ENCODE results near the gene VAV1.
"Not testable (repeated sequence)": the region's sequence is repeated elsewhere in the genome, so short reads cannot be mapped to it uniquely, and the experiment has no call there.

The VAV1 gene

DNA sequence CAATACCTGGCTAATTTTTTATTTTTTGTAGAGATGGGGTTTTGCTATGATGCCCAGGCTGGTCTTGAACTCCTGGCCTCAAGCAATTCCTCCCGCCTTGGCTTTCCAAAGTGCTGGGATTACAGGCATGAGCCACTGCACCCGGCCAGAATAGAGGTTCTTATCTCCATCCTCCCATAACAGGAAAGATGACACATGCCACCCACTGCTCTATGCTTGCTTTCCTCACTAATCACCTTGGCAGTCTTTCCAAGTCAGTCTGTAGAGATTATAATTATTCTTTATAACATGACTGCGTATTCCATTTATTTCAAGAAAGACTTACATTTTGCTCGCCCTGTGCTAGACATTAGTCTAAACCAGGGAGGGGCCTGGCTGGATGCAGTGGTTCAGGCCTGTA, 6.7 kb downstream of the VAV1 start:
- H3K9ac ChIP-seq (ENCODE audit: low read length) = no peak overlapping the region
- no peaks in the 10 kb centered on the region for H3K4me1 ChIP-seq (ENCODE audit: control insufficient read depth, low read depth, low read length)
- H3K27ac ChIP-seq (ENCODE audit: low read length) = no peak overlapping the region

DNA sequence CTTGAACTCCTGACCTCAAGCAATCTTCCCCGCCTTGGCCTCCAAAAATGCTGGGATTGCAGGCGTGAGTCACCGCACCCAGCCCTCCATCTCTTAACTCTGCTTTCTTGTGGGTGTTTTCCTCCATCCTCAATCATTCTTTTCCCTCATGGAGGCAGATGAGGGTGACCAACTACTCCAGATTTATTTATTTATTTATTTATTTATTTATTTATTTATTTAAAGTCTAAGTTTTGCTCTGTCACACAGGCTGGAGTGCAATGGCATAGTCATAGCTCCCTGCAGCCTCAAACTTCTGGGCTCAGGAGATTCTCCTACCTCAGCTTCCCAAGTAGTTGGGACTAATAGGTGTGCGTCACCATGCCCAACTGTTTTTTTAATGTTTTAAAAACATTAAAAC, 14.9 kb downstream of the VAV1 start:
- H3K9ac ChIP-seq (ENCODE audit: low read length) = no peak overlapping the region
- no peaks in the 10 kb centered on the region for H3K27me3 ChIP-seq (ENCODE audit: control insufficient read depth, insufficient read depth, low read length)
- H3K4me1 ChIP-seq (ENCODE audit: control insufficient read depth, low read depth, low read length) = no peaks in the 10 kb centered on the region
- no peak overlapping the region for H3K27ac ChIP-seq (ENCODE audit: low read length)
- H3K4me3 ChIP-seq (ENCODE audit: low read length) = no peak overlapping the region
- no peaks in the 10 kb centered on the region for H3K36me3 ChIP-seq (ENCODE audit: control insufficient read depth, low read depth, low read length)
- no peaks in the 10 kb centered on the region for H3K9me3 ChIP-seq (ENCODE audit: control insufficient read depth, low read depth, low read length)

More for the DNA sequence above, 6.7 kb downstream of the VAV1 start:
- H3K9me3 ChIP-seq (ENCODE audit: control insufficient read depth, low read depth, low read length) = no peaks in the 10 kb centered on the region
- no peak overlapping the region for H3K4me3 ChIP-seq (ENCODE audit: low read length)
- H3K27me3 ChIP-seq (ENCODE audit: control insufficient read depth, insufficient read depth, low read length) = no peaks in the 10 kb centered on the region
- H3K36me3 ChIP-seq (ENCODE audit: control insufficient read depth, low read depth, low read length) = no peaks in the 10 kb centered on the region

DNA sequence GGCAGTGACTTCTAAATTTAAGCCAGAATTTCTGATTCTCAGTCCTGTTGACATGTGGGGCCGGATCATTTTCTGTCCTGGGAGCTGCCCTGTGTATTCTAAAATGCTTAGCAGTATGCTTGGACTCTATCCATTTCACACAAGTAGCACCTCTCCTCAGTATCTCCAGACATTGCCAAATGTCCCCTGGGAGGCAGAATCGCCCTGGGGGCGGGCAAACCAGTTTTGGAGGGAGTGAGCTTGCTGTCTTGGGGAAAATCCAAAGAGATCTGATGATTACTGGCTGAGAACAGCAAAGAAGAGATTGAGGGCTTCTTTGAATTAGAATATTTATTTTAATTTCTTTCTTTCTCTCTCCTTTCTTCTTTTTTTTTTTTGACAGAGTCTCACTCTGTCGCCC, 16.4 kb downstream of the VAV1 start:
- no peaks in the 10 kb centered on the region for H3K27me3 ChIP-seq (ENCODE audit: control insufficient read depth, insufficient read depth, low read length)
- H3K9ac ChIP-seq (ENCODE audit: low read length) = no peak overlapping the region
- no peaks in the 10 kb centered on the region for H3K36me3 ChIP-seq (ENCODE audit: control insufficient read depth, low read depth, low read length)
- no peak overlapping the region for H3K4me3 ChIP-seq (ENCODE audit: low read length)
- H3K4me1 ChIP-seq (ENCODE audit: control insufficient read depth, low read depth, low read length) = no peaks in the 10 kb centered on the region
- peaks cover 7% of the 10 kb centered on the region for H3K9me3 ChIP-seq (ENCODE audit: control insufficient read depth, low read depth, low read length)
- H3K27ac ChIP-seq (ENCODE audit: low read length) = no peak overlapping the region

DNA sequence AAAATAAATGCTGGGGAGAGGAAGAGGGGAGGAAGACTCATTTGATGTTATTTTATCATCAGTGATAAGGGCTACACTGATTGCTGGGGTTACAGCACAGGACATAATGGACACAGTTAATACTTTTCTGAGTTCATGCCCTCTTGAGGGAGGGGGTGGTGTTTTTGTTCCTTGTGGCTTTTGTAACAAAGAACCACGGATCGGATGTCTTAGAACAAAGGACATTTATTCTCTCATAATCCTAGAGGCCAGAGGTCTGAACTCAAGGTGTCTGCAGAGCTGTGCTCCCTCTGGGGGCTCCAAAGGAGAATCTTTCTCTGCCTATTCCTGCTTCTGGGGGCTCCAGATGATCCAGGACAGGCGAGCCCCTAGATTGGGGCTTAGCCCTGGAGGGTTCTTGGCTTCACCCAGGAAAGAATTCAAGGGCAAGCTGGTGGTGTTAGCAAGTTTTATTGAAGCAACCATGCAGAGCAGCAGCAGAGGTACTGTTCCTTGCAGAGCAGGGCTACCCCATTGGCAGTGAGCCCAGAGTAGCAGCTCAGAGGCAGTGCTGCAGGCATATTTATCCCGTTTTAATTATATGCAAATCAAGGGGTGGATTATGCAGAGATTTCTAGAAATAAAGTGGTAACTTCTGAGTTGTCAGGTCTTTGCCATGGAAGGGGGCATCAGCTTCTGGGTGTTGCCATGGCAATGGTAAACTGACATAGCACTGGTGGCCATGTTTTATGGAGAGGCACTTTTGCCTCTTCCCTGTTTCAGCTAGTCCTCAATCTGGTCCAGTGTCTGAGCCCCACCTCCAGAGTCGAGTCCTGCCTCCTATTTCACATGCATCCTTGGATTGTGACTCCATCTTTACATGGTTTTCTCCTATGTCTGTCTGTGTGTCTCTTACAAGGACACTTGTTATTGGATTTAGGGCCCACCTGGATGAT, 18.0 kb downstream of the VAV1 start:
- no peak overlapping the region for H3K4me3 ChIP-seq (ENCODE audit: low read length)
- no peaks in the 10 kb centered on the region for H3K4me1 ChIP-seq (ENCODE audit: control insufficient read depth, low read depth, low read length)
- no peak overlapping the region for H3K27ac ChIP-seq (ENCODE audit: low read length)
- peaks cover 9% of the 10 kb centered on the region for H3K9me3 ChIP-seq (ENCODE audit: control insufficient read depth, low read depth, low read length)
- no peaks in the 10 kb centered on the region for H3K36me3 ChIP-seq (ENCODE audit: control insufficient read depth, low read depth, low read length)
- H3K27me3 ChIP-seq (ENCODE audit: control insufficient read depth, insufficient read depth, low read length) = no peaks in the 10 kb centered on the region
- H3K9ac ChIP-seq (ENCODE audit: low read length) = no peak overlapping the region

DNA sequence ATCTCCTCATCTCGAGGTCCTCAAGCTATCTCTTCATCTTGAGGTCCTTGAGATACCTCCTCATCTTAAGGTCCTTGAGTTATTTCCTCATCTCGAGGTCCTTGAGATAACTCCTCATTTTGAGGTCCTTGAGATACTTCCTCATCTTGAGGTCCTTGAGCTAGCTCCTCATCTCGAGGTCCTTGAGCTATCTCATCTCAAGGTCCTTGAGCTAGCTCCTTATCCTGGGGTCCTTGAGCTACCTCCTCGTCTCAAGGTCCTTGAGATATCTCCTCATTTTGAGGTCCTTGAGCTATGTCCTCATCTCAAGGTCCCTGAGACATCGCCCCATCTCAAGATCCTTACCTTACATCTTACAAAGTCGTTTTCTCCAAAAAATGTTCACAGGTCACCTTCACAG, 18.7 kb downstream of the VAV1 start:
- H3K9ac ChIP-seq (ENCODE audit: low read length) = no peak overlapping the region
- H3K36me3 ChIP-seq (ENCODE audit: control insufficient read depth, low read depth, low read length) = no peaks in the 10 kb centered on the region
- H3K27me3 ChIP-seq (ENCODE audit: control insufficient read depth, insufficient read depth, low read length) = no peaks in the 10 kb centered on the region
- no peak overlapping the region for H3K27ac ChIP-seq (ENCODE audit: low read length)
- H3K4me3 ChIP-seq (ENCODE audit: low read length) = no peak overlapping the region
- peaks cover 9% of the 10 kb centered on the region for H3K9me3 ChIP-seq (ENCODE audit: control insufficient read depth, low read depth, low read length)
- H3K4me1 ChIP-seq (ENCODE audit: control insufficient read depth, low read depth, low read length) = no peaks in the 10 kb centered on the region

DNA sequence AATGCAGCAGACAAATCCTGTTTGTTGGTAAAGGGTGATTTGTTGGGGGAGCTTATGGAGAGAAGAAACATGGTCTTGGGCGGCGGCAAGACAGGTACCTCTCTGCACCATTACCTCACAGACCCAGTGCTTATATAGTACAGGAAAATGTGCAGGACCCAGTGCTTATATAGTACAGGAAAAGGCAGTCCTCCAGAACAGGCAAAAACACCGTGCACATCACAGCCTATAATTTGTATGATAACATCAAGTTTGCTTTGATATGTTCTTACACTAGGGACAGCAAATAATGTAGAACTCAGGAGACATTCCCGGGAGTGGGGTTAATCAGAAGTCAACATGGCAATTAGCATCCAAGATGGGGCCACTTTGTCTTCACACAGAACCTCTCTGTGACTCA, 20.9 kb downstream of the VAV1 start:
- H3K4me3 ChIP-seq (ENCODE audit: low read length) = no peak overlapping the region
- H3K36me3 ChIP-seq (ENCODE audit: control insufficient read depth, low read depth, low read length) = no peaks in the 10 kb centered on the region
- no peaks in the 10 kb centered on the region for H3K4me1 ChIP-seq (ENCODE audit: control insufficient read depth, low read depth, low read length)
- peaks cover 9% of the 10 kb centered on the region for H3K9me3 ChIP-seq (ENCODE audit: control insufficient read depth, low read depth, low read length)
- no peak overlapping the region for H3K9ac ChIP-seq (ENCODE audit: low read length)
- no peaks in the 10 kb centered on the region for H3K27me3 ChIP-seq (ENCODE audit: control insufficient read depth, insufficient read depth, low read length)
- no peak overlapping the region for H3K27ac ChIP-seq (ENCODE audit: low read length)

DNA sequence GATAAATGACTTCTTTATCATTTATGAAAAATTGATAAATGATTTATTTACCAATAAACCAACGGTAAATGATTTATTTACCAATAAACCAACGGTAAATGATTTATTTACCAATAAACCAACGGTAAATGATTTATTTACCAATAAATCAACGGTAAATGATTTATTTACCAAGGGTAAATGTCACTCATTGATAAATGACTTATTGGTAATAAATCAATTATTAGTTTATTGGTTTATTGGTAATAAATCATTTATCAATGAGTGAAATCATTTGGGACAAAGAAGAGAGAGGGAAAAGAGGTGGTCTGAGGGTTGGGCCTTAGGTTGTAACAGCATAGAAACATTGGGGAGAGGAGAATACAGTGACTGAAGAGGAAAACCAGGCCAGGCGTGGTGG, 21.5 kb downstream of the VAV1 start:
- Histone ChIP-seq H3K4me3 (ENCODE audit: low read length) (no peak overlapping the region), H3K36me3 (ENCODE audit: control insufficient read depth, low read depth, low read length) (no peaks in the 10 kb centered on the region), H3K4me1 (ENCODE audit: control insufficient read depth, low read depth, low read length) (no peaks in the 10 kb centered on the region), H3K9ac (ENCODE audit: low read length) (no peak overlapping the region), H3K27ac (ENCODE audit: low read length) (no peak overlapping the region), H3K9me3 (ENCODE audit: control insufficient read depth, low read depth, low read length) (peaks cover 9% of the 10 kb centered on the region), H3K27me3 (ENCODE audit: control insufficient read depth, insufficient read depth, low read length) (no peaks in the 10 kb centered on the region)

DNA sequence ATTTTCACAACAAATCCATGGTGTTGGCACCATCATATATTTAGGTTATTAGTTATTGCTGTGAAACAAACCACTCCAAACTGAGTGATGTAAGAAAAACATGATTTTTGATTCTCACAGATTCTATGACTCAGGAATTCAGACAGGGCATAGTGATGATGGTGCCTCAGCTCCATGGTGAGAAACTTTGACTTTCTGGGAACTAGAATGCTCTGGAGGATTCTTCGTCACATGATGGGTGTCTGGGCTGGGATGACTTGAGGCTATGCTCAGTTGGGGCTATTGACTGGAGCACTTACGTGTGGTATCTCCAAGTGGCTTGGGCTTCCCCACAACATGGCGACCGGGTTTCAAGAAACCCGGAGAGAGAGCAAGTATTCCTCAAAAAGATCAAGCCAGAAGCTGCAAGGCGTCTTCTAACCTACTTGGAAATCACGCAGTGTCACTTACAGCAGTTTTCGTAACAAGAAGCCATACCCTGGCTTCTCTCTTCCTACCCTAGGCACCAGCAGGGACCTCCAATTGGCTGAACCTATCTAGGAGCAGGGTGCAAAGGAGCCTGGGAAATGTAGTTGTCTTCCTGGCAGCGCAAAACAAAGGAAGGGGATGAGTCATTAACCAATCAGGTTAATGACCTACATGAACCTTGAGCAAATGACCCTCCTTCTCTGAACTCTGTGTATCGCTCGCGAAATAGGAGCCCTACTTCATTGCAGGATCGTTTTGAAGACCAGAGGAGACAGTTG, 22.4 kb downstream of the VAV1 start:
- Histone ChIP-seq H3K9ac (ENCODE audit: low read length) (no peak overlapping the region), H3K9me3 (ENCODE audit: control insufficient read depth, low read depth, low read length) (peaks cover 9% of the 10 kb centered on the region), H3K27me3 (ENCODE audit: control insufficient read depth, insufficient read depth, low read length) (no peaks in the 10 kb centered on the region), H3K4me1 (ENCODE audit: control insufficient read depth, low read depth, low read length) (no peaks in the 10 kb centered on the region), H3K4me3 (ENCODE audit: low read length) (no peak overlapping the region), H3K27ac (ENCODE audit: low read length) (no peak overlapping the region), H3K36me3 (ENCODE audit: control insufficient read depth, low read depth, low read length) (no peaks in the 10 kb centered on the region)

DNA sequence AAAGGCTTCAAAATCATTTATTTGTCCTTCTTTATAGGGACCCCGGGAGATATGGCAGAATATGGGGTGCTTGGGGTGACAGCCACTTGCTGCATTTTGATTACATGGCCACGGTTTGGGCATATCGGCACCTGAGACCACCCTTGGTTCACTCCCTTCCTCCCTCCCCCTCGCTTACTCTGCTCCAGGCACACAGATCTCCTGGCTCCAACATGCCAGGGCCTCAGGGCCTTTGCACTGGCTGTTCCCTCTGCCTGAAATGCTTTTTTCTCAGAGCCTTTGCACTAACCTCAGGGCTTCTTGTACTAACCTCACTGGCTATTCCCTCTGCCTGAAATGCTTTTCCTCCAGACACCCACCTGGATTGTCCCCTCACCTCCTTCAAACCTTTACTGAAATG, 23.8 kb downstream of the VAV1 start:
- Histone ChIP-seq H3K9ac (ENCODE audit: low read length) (no peak overlapping the region), H3K27me3 (ENCODE audit: control insufficient read depth, insufficient read depth, low read length) (no peaks in the 10 kb centered on the region), H3K27ac (ENCODE audit: low read length) (no peak overlapping the region), H3K9me3 (ENCODE audit: control insufficient read depth, low read depth, low read length) (peaks cover 9% of the 10 kb centered on the region), H3K4me1 (ENCODE audit: control insufficient read depth, low read depth, low read length) (peaks cover 4% of the 10 kb centered on the region), H3K36me3 (ENCODE audit: control insufficient read depth, low read depth, low read length) (no peaks in the 10 kb centered on the region), H3K4me3 (ENCODE audit: low read length) (no peak overlapping the region)

DNA sequence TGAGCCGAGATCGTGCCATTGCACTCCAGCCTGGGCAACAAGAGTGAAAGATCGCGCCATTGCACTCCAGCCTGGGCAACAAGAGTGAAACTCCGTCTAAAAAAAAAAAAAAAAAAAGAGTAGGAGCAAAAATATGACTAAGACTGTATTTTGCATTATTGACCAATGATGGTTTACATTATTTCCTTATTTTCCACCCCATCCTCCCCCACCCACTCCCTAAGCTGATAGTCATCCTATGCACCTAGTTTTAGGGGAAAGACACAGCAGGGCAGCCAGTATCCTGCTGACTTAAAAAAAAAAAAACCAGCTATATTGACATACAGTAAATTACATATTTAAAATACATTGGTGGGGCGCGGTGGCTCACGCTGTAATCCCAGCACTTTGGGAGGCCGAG, 25.1 kb downstream of the VAV1 start:
- no peaks in the 10 kb centered on the region for H3K27me3 ChIP-seq (ENCODE audit: control insufficient read depth, insufficient read depth, low read length)
- no peak overlapping the region for H3K27ac ChIP-seq (ENCODE audit: low read length)
- H3K36me3 ChIP-seq (ENCODE audit: control insufficient read depth, low read depth, low read length) = no peaks in the 10 kb centered on the region
- H3K9me3 ChIP-seq (ENCODE audit: control insufficient read depth, low read depth, low read length) = peaks cover 9% of the 10 kb centered on the region
- H3K4me1 ChIP-seq (ENCODE audit: control insufficient read depth, low read depth, low read length) = peaks cover 6% of the 10 kb centered on the region
- H3K9ac ChIP-seq (ENCODE audit: low read length) = no peak overlapping the region
- H3K4me3 ChIP-seq (ENCODE audit: low read length) = no peak overlapping the region

DNA sequence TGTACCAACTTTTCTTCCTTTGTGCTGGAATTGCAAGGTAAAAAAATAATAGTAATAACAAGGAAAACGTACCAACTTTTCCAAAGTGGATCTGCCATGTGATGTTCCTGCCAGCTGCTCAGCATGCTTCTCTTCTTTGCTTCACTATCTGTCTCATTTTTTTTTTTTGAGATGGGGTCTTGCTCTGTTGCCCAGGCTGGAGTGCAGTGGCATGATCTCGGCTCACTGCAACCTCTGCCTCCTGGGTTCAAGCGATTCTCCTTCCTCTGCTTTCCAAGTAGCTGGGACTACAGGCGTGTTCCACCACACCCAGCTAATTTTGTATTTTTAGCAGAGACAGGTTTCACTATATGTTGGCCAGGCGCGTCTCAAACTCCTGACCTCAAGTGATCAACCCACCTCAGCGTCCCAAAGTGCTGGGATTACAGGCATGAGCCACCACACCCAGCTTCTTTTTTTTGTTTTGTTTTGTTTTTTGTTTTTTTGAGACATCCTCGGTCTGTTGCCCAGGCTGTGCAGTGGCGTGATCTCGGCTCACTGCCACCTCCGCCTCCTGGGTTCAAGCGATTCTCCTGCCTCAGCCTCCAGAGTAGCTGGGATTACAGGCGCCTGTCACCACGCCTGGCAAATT, 27.8 kb downstream of the VAV1 start:
- not testable (repeated sequence) for H3K9ac ChIP-seq (ENCODE audit: low read length); H3K27ac ChIP-seq (ENCODE audit: low read length); H3K27me3 ChIP-seq (ENCODE audit: control insufficient read depth, insufficient read depth, low read length); H3K36me3 ChIP-seq (ENCODE audit: control insufficient read depth, low read depth, low read length); H3K4me3 ChIP-seq (ENCODE audit: low read length); H3K9me3 ChIP-seq (ENCODE audit: control insufficient read depth, low read depth, low read length)
- H3K4me1 ChIP-seq (ENCODE audit: control insufficient read depth, low read depth, low read length) = peaks cover 11% of the 10 kb centered on the region

Data from iPS-18a (cell line).